K562 (cell line): ENCODE data around the gene ST6GALNAC3. TPM values are rescaled to one million over a fixed set of nuclear protein-coding genes. Genes with fewer than 3 reads are reported as not detected.

Source experiments
- ATAC-seq: fragments of 200-7000 bp; cut with Tn5 transposase; 3 replicates; pipeline ENCODE4 v1.9.1; 2020; ENCODE audit warnings: moderate library complexity
- BruUV-seq: library from RNA; stranded (reverse); fragments of 400-500 nt; replicated peaks from 2 replicates; lab custom pipeline; 2021; lab: Mats Ljungman, UMichigan
- CTCF ChIA-PET: fragments of 300-600 bp; formaldehyde crosslinking; extraction: SDS; loops from one replicate; lab custom pipeline; 2021; ENCODE audit warnings: low intra/inter-chr PET ratio; lab: Yijun Ruan, JAX
- POLR2A ChIA-PET: fragments of 300-600, 350-650 bp; sonication (Branson Sonifier 250); formaldehyde crosslinking; extraction: SDS; loops from one replicate; lab custom pipeline; 2021; ENCODE audit warnings: antibody characterized with exemption, inconsistent platforms; lab: Yijun Ruan, JAX
- DNase-seq, 4 experiments: peaks; one replicate each; pipeline versions ENCODE4 v3.0.0 to v3.0.0-alpha.2; 2011 to 2018; ENCODE audit warnings: low spot score in 3 of 4, mixed read lengths in 3 of 4; ENCODE audit errors: extremely low read depth in 1 of 4
- FAIRE-seq: peaks from 2 replicates; lab custom pipeline; 2011; peaks lifted over from hg19 to GRCh38; lab: Jason Lieb, UNC
- H2AFZ ChIP-seq: 2 replicates; pipeline ENCODE4 v1.6.0; 2011; ENCODE audit warnings: low read depth, low read length, control low read depth, inconsistent platforms
- H3K27ac ChIP-seq: fragments of 200-600 bp; 3 replicates; pipeline ENCODE4 v1.8.0; 2011; ENCODE audit warnings: low read depth, mild to moderate bottlenecking, control low read depth, inconsistent platforms, low read length, moderate library complexity, mixed read lengths; ENCODE audit errors: extremely low read depth
- H3K27me3 ChIP-seq, 2 experiments: fragments of 300-600 bp in 1 of 2; 2 replicates in 1 of 2; 3 replicates in 1 of 2; pipeline versions ENCODE4 v1.6.0 to v1.8.0; 2011; ENCODE audit warnings: inconsistent platforms in 2 of 2, low read length in 2 of 2, mild to moderate bottlenecking in 1 of 2, mixed read lengths in 1 of 2, moderate library complexity in 1 of 2; ENCODE audit not compliant: control insufficient read depth in 2 of 2, insufficient read depth in 2 of 2
- H3K36me3 ChIP-seq: fragments of 300-600 bp; 3 replicates; pipeline ENCODE4 v1.8.0; 2011; ENCODE audit warnings: mild to moderate bottlenecking, low read length, inconsistent platforms; ENCODE audit not compliant: control insufficient read depth, insufficient read depth
- H3K4me1 ChIP-seq, 2 experiments: fragments of 200-600 bp in 1 of 2; replicated peaks in 1 of 2; 2 replicates in 1 of 2; 3 replicates in 1 of 2; pipeline versions ENCODE4 v1.5.1 to v1.8.0; 2011; ENCODE audit warnings: inconsistent platforms in 2 of 2, low read length in 2 of 2, mild to moderate bottlenecking in 1 of 2, mixed read lengths in 1 of 2, moderate library complexity in 1 of 2; ENCODE audit not compliant: control insufficient read depth in 2 of 2, insufficient read depth in 2 of 2
- H3K4me2 ChIP-seq: 2 replicates; pipeline ENCODE4 v1.6.1; 2011; ENCODE audit warnings: low read length, control low read depth, inconsistent platforms, mixed read lengths; ENCODE audit not compliant: insufficient read depth
- H3K4me3 ChIP-seq: fragments of 200-600 bp; sonication (generic), shearing (Covaris generic); 2 replicates; pipeline ENCODE4 v1.5.1; 2016; ENCODE audit warnings: control low read depth, inconsistent platforms
- H3K79me2 ChIP-seq: fragments of 200-600 bp; 3 replicates; pipeline ENCODE4 v1.8.0; 2011; ENCODE audit warnings: low read length, inconsistent platforms; ENCODE audit not compliant: control insufficient read depth, insufficient read depth
- H3K9ac ChIP-seq, 2 experiments: 2 replicates each; pipeline versions ENCODE4 v1.6.0 to v1.6.1; 2011; ENCODE audit warnings: low read depth in 2 of 2, low read length in 2 of 2, control low read depth in 1 of 2, inconsistent platforms in 1 of 2, mild to moderate bottlenecking in 1 of 2, mixed read lengths in 1 of 2; ENCODE audit not compliant: insufficient read depth in 1 of 2
- H3K9me1 ChIP-seq: one replicate; pipeline ENCODE4 v1.6.0; 2011; ENCODE audit warnings: inconsistent platforms, mild to moderate bottlenecking, low read length, moderate library complexity; ENCODE audit not compliant: control insufficient read depth, insufficient read depth
- H3K9me3 ChIP-seq: replicated peaks from 2 replicates; pipeline ENCODE4 v1.5.1; 2011; ENCODE audit warnings: low read depth, low read length, inconsistent platforms; ENCODE audit not compliant: control insufficient read depth, insufficient read depth
- H4K20me1 ChIP-seq: replicated peaks from 2 replicates; pipeline ENCODE4 v1.6.1; 2011; ENCODE audit warnings: low read length, inconsistent platforms, mixed read lengths; ENCODE audit not compliant: control insufficient read depth, insufficient read depth
- AFF1 ChIP-seq, 2 experiments: fragments of 450-650 bp; IDR thresholded peaks; 2 replicates each; pipeline ENCODE4 v1.6.1; 2018; ENCODE audit warnings: mild to moderate bottlenecking in 2 of 2, low read depth in 1 of 2; ENCODE audit not compliant: partially characterized antibody in 2 of 2
- MCM7 ChIP-seq, 2 experiments: fragments of 450-650 bp; IDR thresholded peaks; 2 replicates each; pipeline ENCODE4 v1.6.1; 2016 to 2018
- MTA2 ChIP-seq: fragments of 450-650 bp; IDR thresholded peaks from 2 replicates; pipeline ENCODE4 v1.6.1; 2016; ENCODE audit warnings: low read depth
- NCOA4 ChIP-seq: fragments of 450-650 bp; IDR thresholded peaks from 2 replicates; pipeline ENCODE4 v1.6.1; 2018; ENCODE audit warnings: mild to moderate bottlenecking; ENCODE audit not compliant: partially characterized antibody
- NFE2 ChIP-seq: IDR thresholded peaks from 2 replicates; pipeline ENCODE4 v1.6.1; 2014; ENCODE audit warnings: antibody characterized with exemption, low read depth
- NR4A1 ChIP-seq, 2 experiments: fragments of 250-450 bp in 1 of 2; fragments of 450-650 bp in 1 of 2; sonication (Bioruptor Pico) in 1 of 2; IDR thresholded peaks; 2 replicates each; pipeline versions ENCODE4 v1.4.0 to v1.6.1; 2016 to 2020; ENCODE audit warnings: mild to moderate bottlenecking in 2 of 2, missing compliant biosample characterization in 1 of 2, missing genetic modification characterization in 1 of 2, moderate library complexity in 1 of 2
- RAD51 ChIP-seq: fragments of 450-650 bp; IDR thresholded peaks from 2 replicates; pipeline ENCODE4 v1.7.1; 2016; ENCODE audit warnings: low read depth, mild to moderate bottlenecking, borderline replicate concordance
- SIN3A ChIP-seq, 2 experiments: fragments of 150-350 bp in 1 of 2; IDR thresholded peaks; 2 replicates each; pipeline ENCODE4 v1.6.1; 2011 to 2016; ENCODE audit warnings: borderline replicate concordance in 2 of 2, low read depth in 2 of 2, low read length in 2 of 2, mild to moderate bottlenecking in 2 of 2, moderate library complexity in 2 of 2; ENCODE audit not compliant: control insufficient read depth in 1 of 2
- STAT5A ChIP-seq: IDR thresholded peaks from 2 replicates; pipeline ENCODE4 v1.6.1; 2012; ENCODE audit warnings: low read length, inconsistent platforms, borderline replicate concordance
- TAF7 ChIP-seq: fragments of 450-650 bp; IDR thresholded peaks from 2 replicates; pipeline ENCODE4 v1.6.1; 2016; ENCODE audit warnings: missing genetic modification characterization, missing compliant biosample characterization
- ZNF57 ChIP-seq: fragments of 450-650 bp; formaldehyde crosslinking; IDR thresholded peaks from 2 replicates; pipeline ENCODE4 v1.4.0; 2020; ENCODE audit warnings: mild to moderate bottlenecking, moderate library complexity
- ZNF75A ChIP-seq: fragments of 450-650 bp; formaldehyde crosslinking; IDR thresholded peaks from 2 replicates; pipeline ENCODE4 v1.4.0; 2020; ENCODE audit warnings: mild to moderate bottlenecking
- WGBS: fragments of 100-300 bp; shearing (Covaris generic); methylation state at CpG from one replicate; pipeline ENCODE4 v1.1.6; 2016; ENCODE audit warnings: low coverage, mixed read lengths; ENCODE audit not compliant: insufficient coverage; ENCODE audit errors: missing lambda C conversion rate; 5-methylcytosine and 5-hydroxymethylcytosine counted together
- in situ Hi-C: fragments of 300-500 bp; cut with MboI; formaldehyde crosslinking; loops from 4 replicates; pipeline ENCODE4 v1.15.0; 2018; ENCODE audit warnings: inconsistent platforms, mixed read lengths
- intact Hi-C: fragments of 100-400 bp; cut with micrococcal nuclease; formaldehyde crosslinking; loops from 2 replicates; pipeline ENCODE4 v1.14.2; 2022
- polyA plus RNA-seq, 8 experiments: library from polyadenylated mRNA; depleted of rRNA in 4 of 8; stranded (reverse) in 5 of 8; unstranded in 3 of 8; fragments of >200 nt; fragmentation: Nextera tagmentation in 2 of 8; fragmentation: Illumina TruSeq in 1 of 8; extraction: Ambion mirVana in 2 of 8; extraction: Trizol in 1 of 8; gene quantifications; 2 replicates each; pipeline versions ENCODE4 v1.2.1 to v1.2.3, GENCODE V29; 2011 to 2014; ENCODE audit warnings: inconsistent platforms in 1 of 8, missing spikeins in 1 of 8
- total RNA-seq, 7 experiments: library from RNA; depleted of rRNA in 6 of 7; stranded (reverse); fragments of >200 nt in 6 of 7; fragmentation: Illumina TruSeq in 2 of 7; extraction: Trizol in 2 of 7; gene quantifications; 2 replicates each; pipeline versions ENCODE4 v1.2.1 to v1.2.3, GENCODE V29; 2011 to 2021; ENCODE audit warnings: low replicate concordance in 1 of 7

Gene ST6GALNAC3
- total and polyA plus RNA-seq, 9 of the 15 experiments (the other 6 are each of a cell fraction or from before 2014, with no cell fraction given), result 0.04 to 0.29 (median 0.18) TPM; not detected in 6

GRCh38 chr1:76274302-76274701 lies 199.8 kb downstream of the ST6GALNAC3 start:
- Histone ChIP-seq H3K36me3 (no peaks in the 10 kb centered on the region), H3K9me3 (no peaks in the 10 kb centered on the region), H3K27ac (no peak overlapping the region), H3K79me2 (no peaks in the 10 kb centered on the region), H3K27me3 (no peaks in the 10 kb centered on the region), H4K20me1 (no peaks in the 10 kb centered on the region), H3K9ac (no peak overlapping the region), H3K9me1 (no peaks in the 10 kb centered on the region), H3K4me3 (no peak overlapping the region), H3K4me2 (no peak overlapping the region), H3K4me1 (no peaks in the 10 kb centered on the region), H2AFZ (no peak overlapping the region)
- 0% methylated on average over 1 of the region's 1 CpG for WGBS
- in situ Hi-C loops, result no loop called here
- ATAC-seq, result no peak
- TF ChIP-seq NFE2, result no peak
- TF ChIP-seq SIN3A (IDR thresholded peaks at IDR 0.05; ENCODE audit: borderline replicate concordance in 2 of 2, control insufficient read depth in 1 of 2, low read depth in 2 of 2, low read length in 2 of 2), result no peak
- no peak for TF ChIP-seq NCOA4
- no peak for TF ChIP-seq MCM7 (IDR thresholded peaks at IDR 0.05)
- no peak for TF ChIP-seq RAD51
- TF ChIP-seq STAT5A, result no peak
- no peak for TF ChIP-seq MTA2
- TF ChIP-seq ZNF57 (CRISPR knock-in tag), result no peak
- no peak for TF ChIP-seq NR4A1 (CRISPR knock-in tag; IDR thresholded peaks at IDR 0.05)
- no peak for TF ChIP-seq NR4A1 (tag; IDR thresholded peaks at IDR 0.05)
- TF ChIP-seq TAF7 (tag), result no peak
- no peak for TF ChIP-seq AFF1 (IDR thresholded peaks at IDR 0.05; ENCODE audit: low read depth in 1 of 2, partially characterized antibody in 2 of 2)
- no peak for TF ChIP-seq ZNF75A (CRISPR knock-in tag)
- DNase-seq, result no peak
- intact Hi-C loops, result no loop called here
- no TSS peak for BruUV-seq
- ChIA-PET POLR2A (no interaction called here), CTCF (no interaction called here)
- FAIRE-seq, result no peak
